Lower leg skin (tissue), 4 donors: ENCODE data around the gene MUC4. TPM values are rescaled to one million over a fixed set of nuclear protein-coding genes. Genes with fewer than 3 reads are reported as not detected.

Experiments
- DNase-seq, 2 donors: peaks; one replicate each; pipeline ENCODE4 v3.0.0-alpha.2; 2019; ENCODE audit warnings: low spot score in 2 of 2
- H3K4me3 ChIP-seq: fragments of 200-600 bp; sonication (generic); 2 replicates; pipeline ENCODE4 v1.5.1; 2017; ENCODE audit warnings: mild to moderate bottlenecking, low read depth; ENCODE audit not compliant: poor library complexity, severe bottlenecking
- POLR2A ChIP-seq, 2 donors: fragments of 450-650 bp; IDR thresholded peaks; one replicate each; pipeline ENCODE4 v1.6.1; 2016 to 2017; ENCODE audit warnings: antibody characterized with exemption in 2 of 2, mild to moderate bottlenecking in 1 of 2, moderate library complexity in 1 of 2
- WGBS, 2 donors: methylation state at CpG; one replicate each; pipeline ENCODE4 v1.1.5; 2018; 5-methylcytosine and 5-hydroxymethylcytosine counted together
- intact Hi-C: fragments of 100-400 bp; cut with DNase I; formaldehyde crosslinking; loops from one replicate; pipeline ENCODE4 v1.15.0; 2023; ENCODE audit warnings: low total_unique reads
- total RNA-seq, 4 donors: library from RNA; depleted of rRNA; stranded (reverse); fragments of >200 nt; gene quantifications; one replicate each; pipeline ENCODE4 v1.1.0, GENCODE V29; 2016
- TF ChIP-seq, protein P1 (sequence below), 3 donors: fragments of 450-650 bp; IDR thresholded peaks; one replicate each; pipeline ENCODE4 v1.5.1; 2016; ENCODE audit warnings: antibody characterized with exemption in 3 of 3, mild to moderate bottlenecking in 3 of 3, moderate library complexity in 2 of 3

MUC4 gene
- total RNA-seq: not detected

GRCh38 chr3:195811756-195812155, at the start of gene MUC4:
MUC4 (minus strand) TSS chr3:195811929; CDS start chr3:195811817, 112 bp downstream.
- TF ChIP-seq, protein P1, sequence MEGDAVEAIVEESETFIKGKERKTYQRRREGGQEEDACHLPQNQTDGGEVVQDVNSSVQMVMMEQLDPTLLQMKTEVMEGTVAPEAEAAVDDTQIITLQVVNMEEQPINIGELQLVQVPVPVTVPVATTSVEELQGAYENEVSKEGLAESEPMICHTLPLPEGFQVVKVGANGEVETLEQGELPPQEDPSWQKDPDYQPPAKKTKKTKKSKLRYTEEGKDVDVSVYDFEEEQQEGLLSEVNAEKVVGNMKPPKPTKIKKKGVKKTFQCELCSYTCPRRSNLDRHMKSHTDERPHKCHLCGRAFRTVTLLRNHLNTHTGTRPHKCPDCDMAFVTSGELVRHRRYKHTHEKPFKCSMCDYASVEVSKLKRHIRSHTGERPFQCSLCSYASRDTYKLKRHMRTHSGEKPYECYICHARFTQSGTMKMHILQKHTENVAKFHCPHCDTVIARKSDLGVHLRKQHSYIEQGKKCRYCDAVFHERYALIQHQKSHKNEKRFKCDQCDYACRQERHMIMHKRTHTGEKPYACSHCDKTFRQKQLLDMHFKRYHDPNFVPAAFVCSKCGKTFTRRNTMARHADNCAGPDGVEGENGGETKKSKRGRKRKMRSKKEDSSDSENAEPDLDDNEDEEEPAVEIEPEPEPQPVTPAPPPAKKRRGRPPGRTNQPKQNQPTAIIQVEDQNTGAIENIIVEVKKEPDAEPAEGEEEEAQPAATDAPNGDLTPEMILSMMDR (IDR thresholded peaks at IDR 0.05): no peak
- TF ChIP-seq POLR2A (IDR thresholded peaks at IDR 0.05): no peak
- intact Hi-C loops: no loop called here
- no peak for DNase-seq
- WGBS, 2 donors: 20 to 28% methylated on average over 14 of the region's 14 CpGs
- H3K4me3 ChIP-seq: no peak within 1 kb of the TSS

DNA sequence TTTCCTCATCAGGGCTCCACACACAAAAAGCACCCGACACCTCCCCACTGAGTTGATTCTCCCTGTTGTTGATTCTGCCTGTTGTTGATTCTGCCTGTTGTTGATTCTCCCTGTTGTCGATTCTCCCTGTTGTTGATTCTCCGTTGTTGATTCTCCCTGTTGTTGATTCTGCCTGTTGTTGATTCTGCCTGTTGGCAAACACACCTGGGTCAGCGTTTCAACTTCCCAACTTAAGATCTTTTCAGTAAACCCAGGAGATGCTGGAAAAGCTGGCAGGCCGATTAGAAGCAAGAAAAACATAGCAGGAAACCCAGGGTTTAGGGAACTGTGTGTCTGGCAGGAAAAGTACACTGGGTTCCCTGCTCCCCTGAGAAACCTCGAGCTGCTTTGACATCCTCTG, 48.7 kb upstream of the MUC4 start:
- H3K4me3 ChIP-seq: no peak overlapping the region
- 61 to 64% methylated on average over 6 of the region's 6 CpGs for WGBS, 2 donors
- no peak for TF ChIP-seq POLR2A (IDR thresholded peaks at IDR 0.05)
- TF ChIP-seq, protein P1 (IDR thresholded peaks at IDR 0.05): no peak
- intact Hi-C loops: loop anchor here (10.0 kb wide), 1 partner anchor 54 kb away; no protein-coding TSS in a partner anchor
- no peak for DNase-seq

- H3K4me3 ChIP-seq: no peak overlapping the region
- no peak for DNase-seq
- WGBS, 2 donors: 54 to 59% methylated on average over 23 of the region's 23 CpGs
- TF ChIP-seq, protein P1 (IDR thresholded peaks at IDR 0.05): no peak
- TF ChIP-seq POLR2A (IDR thresholded peaks at IDR 0.05): no peak
- intact Hi-C loops: loop anchor here (10.0 kb wide), 1 partner anchor 55 kb away; no protein-coding TSS in a partner anchor
Observed at GRCh38 chr3:195859846-195860411, 48.2 kb upstream of the MUC4 start.

- TF ChIP-seq, protein P1 (IDR thresholded peaks at IDR 0.05): peak in 1 of 3 donors; percentile 95
- TF ChIP-seq POLR2A (IDR thresholded peaks at IDR 0.05): no peak
- H3K4me3 ChIP-seq: no peak overlapping the region
- DNase-seq: peak; percentile 71 to 96
- WGBS, 2 donors: 14 to 17% methylated on average over 21 of the region's 21 CpGs
- intact Hi-C loops: no loop called here
Observed at GRCh38 chr3:195859061-195859845, 47.5 kb upstream of the MUC4 start.

- no peak for DNase-seq
- no peak for TF ChIP-seq POLR2A (IDR thresholded peaks at IDR 0.05)
- TF ChIP-seq, protein P1 (IDR thresholded peaks at IDR 0.05): no peak
- WGBS, 2 donors: 75 to 79% methylated on average over 15 of the region's 15 CpGs
- no peak overlapping the region for H3K4me3 ChIP-seq
- intact Hi-C loops: no loop called here
Observed at GRCh38 chr3:195856410-195857084, 44.8 kb upstream of the MUC4 start.
